GM19372 (cell line): Measurements from ENCODE around the gene ZNG1F.
"Not testable (repeated sequence)": the region's sequence is repeated elsewhere in the genome, so short reads cannot be mapped to it uniquely, and the experiment has no call there.

Experiments
- ATAC-seq: cut with Tn5 transposase; IDR thresholded peaks from one replicate; pipeline ENCODE4 v1.9.1; 2021; ENCODE audit warnings: mild to moderate bottlenecking, low read depth, moderate library complexity; ENCODE audit not compliant: unreplicated experiment

The ZNG1F gene

GRCh38 chr9:41189217-41189616 is at the start of gene ZNG1F:
TSS of gene ZNG1F (minus strand) at chr9:41189317. CDS start at chr9:41189258, 59 bp downstream.
- ATAC-seq = not testable (repeated sequence)

DNA sequence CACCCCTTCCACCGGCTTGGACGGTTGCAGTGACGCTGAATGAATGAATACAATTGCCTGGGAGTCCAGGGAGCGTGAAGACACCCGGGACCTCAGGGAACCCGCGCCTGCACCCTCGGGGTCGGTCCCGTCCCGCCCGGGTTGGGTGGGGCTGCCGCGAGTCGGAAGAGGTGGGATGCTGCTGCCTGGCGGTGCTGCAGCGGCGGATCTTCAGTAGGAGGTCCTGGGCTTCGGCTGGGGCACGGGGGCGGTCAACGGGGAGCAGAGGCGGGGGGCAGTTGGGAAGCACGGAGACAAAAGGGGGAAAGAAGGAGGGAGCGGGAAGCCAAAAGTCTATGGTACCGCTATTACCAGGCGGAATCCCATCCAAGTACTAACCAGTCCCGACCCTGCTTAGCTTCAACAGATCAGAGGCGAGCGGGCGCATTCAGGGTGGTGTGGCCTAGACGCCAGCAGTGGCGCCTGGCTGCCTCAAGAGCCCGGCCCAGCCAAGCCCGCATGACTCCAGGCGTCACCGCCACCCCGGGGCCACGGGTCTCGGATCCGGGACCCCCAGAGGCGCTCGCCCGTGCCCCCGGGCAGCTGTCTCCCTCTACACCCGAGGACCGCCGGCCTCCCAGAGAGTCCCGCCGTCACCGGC is 48.1 kb upstream of the ZNG1F start:
- ATAC-seq = not testable (repeated sequence)

DNA sequence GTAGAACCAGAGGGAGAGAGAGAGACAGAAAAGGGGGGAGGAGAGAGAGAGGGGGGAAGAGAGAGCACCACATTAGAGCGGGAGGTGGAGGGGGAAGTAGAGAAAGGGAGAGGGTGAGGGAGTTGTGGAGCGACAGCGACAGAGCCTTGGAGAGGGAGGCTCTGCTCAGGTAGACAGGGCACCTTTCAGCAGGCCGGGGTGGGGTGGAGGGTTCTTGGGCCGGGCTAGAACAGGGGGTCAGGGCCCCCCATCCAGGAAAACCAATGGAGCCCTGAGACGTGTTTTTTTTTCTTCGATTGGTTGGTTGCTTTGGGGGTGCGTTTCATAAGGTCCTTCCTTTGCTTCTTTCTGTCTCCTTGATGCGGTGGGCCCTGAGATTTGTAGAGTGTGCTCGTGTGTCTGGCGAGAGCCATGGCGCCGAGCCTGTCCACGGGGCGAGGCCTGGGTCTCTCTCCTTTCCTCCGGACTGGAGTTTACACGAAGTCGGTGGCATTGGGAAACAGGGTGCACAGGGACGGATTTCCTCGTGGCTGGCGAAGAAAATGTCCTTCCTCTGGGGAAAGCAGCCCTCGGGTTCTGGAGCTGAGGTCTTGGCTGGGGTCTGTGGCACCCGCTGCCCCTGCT is 47.5 kb upstream of the ZNG1F start:
- not testable (repeated sequence) for ATAC-seq

DNA sequence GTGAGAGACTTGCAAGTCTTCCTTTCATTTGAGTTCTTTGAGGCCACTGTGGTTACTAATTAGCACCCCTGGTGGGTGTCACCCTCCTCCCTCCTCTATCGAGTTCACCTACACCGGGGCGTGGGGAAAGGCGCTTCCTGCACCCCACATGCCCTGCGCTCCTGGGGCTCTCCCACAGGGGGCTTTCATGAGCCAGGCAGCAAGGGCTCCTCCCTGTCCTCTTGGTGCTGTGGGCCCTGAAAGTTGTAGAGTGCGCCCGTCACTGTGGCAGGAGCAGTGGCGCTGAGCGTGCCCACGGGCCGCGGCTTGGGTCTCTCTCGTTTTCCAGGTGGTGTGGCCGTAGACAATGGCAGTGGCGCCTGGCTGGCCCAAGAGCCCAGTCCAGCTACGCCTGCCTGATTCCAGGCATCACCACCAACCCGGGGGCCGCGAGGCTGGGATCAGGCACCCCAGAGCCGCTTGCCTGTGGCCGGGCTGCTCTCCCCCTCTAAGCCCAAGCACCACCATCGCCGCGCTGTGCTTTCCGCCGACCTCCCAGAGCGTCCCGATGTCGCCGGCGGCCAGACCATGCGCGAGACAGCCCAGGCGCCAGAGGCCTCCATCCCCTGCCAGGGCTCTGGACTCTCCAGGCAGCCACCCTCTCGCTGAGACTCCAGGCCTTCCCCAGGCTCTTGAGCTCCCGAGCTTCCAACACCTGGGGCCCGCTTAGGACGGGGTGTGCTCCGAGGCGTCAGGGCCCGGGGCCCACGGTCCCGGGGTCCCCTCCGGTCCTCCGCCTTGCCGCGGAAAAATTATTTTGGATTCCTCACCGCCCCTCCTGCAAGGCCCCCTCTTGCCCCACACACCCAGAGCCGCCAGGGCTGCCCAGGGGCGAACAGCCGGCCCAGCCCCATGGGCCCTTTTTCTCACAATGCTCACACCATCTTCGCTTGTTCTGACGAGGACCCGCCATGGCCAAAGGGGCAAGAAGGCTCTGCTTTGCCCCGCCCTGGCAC is 46.0 kb upstream of the ZNG1F start:
- peak; percentile 100 for ATAC-seq

DNA sequence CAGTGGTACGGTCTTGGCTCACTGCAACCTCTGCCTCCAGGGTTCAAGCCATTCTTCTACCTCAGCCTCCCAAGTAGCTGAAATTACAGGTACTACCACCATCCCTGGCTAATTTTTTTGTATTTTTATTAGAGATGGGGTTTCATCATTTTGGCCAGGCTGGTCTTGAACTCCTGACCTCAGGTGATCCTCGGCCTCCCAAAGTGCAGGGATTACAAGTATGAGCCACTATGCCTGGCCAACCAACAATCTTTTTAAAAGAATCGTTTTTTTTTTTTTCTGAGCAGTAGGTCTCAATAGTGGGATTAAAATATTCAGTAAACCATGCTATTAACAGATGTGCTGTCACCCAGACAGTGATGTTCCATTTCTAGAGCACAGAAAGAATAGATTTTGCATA is 45.1 kb upstream of the ZNG1F start:
- ATAC-seq = peak; percentile 4

- ATAC-seq = not testable (repeated sequence)
Measured at GRCh38 chr9:41232326-41232725, 43.2 kb upstream of the ZNG1F start.

GRCh38 chr9:41230418-41230817 is 41.3 kb upstream of the ZNG1F start:
- not testable (repeated sequence) for ATAC-seq

DNA sequence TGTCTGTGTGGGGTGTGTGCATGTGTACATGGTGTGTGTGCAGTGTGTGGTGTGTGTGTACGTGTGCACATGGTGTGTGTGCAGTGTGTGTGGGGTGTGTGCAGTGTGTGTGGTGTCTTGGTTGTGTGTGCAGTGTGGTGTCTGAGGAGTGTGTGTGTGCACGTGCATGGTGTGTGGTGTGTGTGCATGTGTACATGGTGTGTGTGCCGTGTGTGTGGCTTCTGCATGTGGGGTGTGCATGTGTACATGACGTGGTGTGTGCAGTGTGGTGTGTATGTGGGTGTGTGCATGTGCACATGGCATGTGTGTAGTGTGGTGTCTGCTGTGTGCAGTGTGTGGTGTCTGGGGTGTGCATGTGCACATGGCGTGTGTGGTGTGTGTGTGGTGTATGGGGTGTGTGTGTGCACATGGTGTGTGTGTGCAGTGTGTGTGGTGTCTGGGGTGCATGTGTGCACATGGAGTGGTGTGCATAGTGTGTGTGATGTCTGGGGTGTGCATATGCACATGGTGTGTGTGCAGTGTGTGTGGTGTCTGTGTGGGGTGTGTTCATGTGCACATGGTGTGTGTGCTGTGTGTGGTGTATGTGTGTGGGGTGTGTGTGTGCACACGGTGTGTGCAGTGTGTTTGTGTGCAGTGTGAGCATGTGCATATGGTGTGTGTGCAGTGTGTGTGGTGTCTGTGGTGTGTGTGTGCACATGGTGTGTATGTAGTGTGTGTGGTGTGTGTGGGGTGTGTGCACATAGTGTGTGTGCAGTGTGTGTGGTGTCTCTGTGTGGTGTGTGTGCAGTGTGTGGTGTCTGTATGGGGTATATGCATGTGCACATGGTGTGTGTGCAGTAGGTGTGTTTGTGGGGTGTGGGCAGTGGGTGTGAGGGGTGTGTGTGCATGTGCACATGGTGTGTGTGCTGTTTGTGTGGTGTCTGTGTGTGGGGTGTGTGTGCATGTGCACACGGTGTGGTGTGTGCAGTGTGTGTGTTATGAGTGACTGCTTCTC is 40.6 kb upstream of the ZNG1F start:
- no peak for ATAC-seq

GRCh38 chr9:41219831-41220230 is 30.7 kb upstream of the ZNG1F start:
- ATAC-seq = not testable (repeated sequence)

DNA sequence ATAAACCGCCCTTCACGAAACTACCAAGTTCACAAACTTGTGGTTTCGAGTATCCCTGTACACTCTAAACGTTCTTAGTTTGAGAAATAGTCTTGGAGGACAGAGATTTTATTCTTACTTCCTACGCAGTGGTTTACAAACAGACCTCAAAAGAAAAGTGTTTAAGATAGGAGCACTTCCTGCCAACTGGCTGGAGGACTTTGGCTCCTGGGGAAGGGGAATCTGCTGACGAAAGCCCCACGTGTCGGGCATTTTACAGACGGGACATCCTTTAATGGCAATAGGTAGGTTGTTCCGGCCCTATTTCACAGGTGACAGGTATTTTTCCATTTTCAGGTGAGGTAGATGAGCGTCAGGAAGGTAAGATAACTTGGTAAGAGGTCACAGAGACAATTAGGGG is 678 bp downstream of the ZNG1F start:
- ATAC-seq = not testable (repeated sequence)

DNA sequence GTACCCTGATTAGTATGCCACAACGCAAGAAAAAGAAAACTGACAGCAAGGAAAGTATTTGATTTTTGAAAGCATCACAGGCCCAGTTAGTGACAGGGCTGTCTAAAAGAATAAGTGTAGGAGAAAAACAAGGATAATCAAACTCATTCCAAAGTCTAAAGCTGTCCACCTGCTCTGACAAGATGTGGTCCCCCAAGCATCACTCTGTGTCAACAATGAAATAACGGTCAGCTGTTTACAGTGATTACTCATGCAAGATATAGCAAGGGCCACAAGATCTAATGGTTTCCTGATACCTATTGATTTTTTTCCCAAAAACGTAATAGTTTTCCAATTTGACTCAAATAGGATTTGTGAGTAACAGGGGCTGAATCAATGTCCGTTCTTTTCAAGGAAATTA is 14.1 kb downstream of the ZNG1F start:
- not testable (repeated sequence) for ATAC-seq

- ATAC-seq = not testable (repeated sequence)
Measured at GRCh38 chr9:41150116-41150515, 39.0 kb downstream of the ZNG1F start.

GRCh38 chr9:41141878-41142277 is 47.2 kb downstream of the ZNG1F start:
- ATAC-seq = not testable (repeated sequence)

DNA sequence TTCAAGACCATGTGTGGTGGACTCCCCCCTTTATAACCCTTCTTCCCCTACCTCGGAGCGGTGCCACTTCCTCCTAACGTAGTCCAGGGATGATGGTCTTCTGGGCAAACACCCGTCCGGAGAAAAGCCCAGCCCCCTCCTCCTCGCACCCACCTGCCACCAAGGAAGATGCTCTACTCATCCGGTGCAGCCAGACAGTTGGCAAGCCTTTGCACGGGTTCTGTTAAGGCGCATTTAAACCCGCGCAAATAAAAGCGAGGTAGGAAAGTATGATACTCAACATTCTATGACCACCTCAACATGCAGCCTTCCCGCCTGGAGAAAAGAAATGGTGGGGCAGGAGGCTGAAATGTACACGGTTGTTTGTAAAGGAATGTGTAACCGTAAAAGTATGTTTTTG is 60.5 kb downstream of the ZNG1F start, which contains the start of gene FOXD4L6:
Gene FOXD4L6, minus strand, starts transcription at position 101 of the 400 bp plus-strand sequence. CDS start 298 bp downstream, outside the sequence.
- ATAC-seq = not testable (repeated sequence)

GRCh38 chr9:41126746-41127446 is 62.2 kb downstream of the ZNG1F start:
- not testable (repeated sequence) for ATAC-seq

DNA sequence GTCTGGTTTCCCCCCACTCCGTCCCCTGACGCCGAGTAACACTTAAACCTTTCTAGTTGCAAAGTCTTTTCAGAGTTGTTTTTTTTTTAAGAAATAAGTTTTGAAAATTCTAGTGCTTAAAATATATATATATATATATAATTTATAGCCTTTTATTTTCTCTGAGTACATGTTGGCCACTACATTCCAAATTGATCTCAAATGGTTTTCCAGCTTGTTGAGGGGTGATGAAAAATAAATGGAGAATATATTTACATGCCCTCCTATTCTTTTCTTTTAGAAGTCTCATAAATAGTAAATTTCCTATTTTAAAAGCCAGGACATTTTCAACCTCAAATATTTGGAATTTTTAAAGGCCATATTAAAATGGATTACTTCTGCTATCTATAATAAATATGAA is 63.2 kb downstream of the ZNG1F start:
- not testable (repeated sequence) for ATAC-seq

GRCh38 chr9:41125109-41125658 is 63.9 kb downstream of the ZNG1F start:
- ATAC-seq = not testable (repeated sequence)

DNA sequence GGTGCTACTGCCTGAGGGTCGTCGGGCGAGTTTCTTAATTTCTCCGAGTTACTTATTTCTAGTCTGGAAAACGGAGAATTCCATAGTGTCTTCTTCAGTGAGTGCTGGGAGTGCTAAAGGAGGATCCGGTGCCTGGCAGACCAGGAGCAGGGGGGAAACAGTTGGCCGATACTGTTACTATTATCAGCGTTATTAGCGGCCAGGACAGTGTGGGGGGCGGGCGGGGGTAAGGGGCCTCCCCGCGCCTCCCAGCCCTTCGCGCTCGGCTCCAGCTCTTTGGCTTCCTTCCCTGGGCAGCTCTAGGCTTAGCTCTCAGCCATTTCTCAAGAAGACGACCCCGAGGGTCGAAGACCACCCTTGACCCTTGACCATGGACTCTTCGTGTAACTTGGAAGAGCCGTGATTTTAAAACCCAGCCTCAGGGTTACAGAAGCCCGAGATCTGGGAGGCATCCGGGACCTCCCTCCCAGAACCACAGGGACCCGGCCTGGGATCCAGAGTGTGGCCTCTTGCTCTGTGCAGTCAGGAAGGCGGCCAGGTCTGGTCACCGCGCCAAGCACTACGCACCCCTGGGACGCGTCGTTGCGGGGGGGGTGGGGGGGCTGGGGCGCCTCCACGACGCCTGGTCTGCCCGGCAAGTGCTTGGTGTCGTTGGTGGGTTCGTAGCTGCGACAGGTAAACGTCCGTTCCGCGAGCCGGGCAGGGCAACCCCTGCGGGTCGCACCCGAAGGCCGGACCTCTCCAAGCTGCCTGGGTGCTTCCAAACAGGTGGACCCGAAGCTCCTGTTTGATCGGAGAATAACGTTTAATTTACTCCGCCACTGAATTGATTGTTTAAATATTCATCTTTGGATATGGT is 64.6 kb downstream of the ZNG1F start:
- ATAC-seq = not testable (repeated sequence)
